Suprapubic skin (tissue), 4 donors: ENCODE results near the gene ACOT2.

Experiments used
- POLR2A ChIP-seq, 2 donors: fragments of 450-650 bp; IDR thresholded peaks; one replicate each; pipeline ENCODE4 v1.6.1; 2017; ENCODE audit warnings: antibody characterized with exemption in 2 of 2, mild to moderate bottlenecking in 2 of 2, moderate library complexity in 2 of 2
- POLR2AphosphoS5 ChIP-seq, 3 donors: sonication (generic); formaldehyde crosslinking; IDR thresholded peaks; one replicate each; pipeline ENCODE4 v1.6.1; 2017; ENCODE audit warnings: antibody characterized with exemption in 3 of 3
- TF ChIP-seq, protein P1 (sequence below), 2 donors: fragments of 200-600 bp in 1 of 2; fragments of 450-650 bp in 1 of 2; sonication (generic) in 1 of 2; IDR thresholded peaks; one replicate each; pipeline ENCODE4 v1.5.1; 2016 to 2019; ENCODE audit warnings: antibody characterized with exemption in 2 of 2, mild to moderate bottlenecking in 1 of 2, moderate library complexity in 1 of 2

DNA sequence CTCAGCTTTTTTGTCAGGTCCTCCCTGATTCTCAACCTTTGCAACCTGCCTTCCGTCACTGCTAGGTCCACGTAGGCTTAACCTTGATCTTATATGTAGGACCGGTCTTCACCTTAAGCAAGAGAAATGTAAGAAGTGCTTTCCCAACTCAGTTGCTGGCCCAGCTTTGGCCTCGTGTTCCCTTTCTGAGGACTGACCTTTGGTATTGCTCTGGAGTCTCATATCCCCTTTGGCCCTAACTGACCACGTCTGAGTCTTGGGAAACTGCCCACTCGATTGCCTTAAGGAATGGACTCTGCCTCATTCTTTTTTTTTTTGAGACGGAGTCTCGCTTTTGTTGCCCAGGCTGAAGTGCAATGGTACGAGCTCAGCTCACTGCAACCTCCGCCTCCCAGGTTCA lies 51.3 kb downstream of the ACOT2 start:
- TF ChIP-seq, protein P1, sequence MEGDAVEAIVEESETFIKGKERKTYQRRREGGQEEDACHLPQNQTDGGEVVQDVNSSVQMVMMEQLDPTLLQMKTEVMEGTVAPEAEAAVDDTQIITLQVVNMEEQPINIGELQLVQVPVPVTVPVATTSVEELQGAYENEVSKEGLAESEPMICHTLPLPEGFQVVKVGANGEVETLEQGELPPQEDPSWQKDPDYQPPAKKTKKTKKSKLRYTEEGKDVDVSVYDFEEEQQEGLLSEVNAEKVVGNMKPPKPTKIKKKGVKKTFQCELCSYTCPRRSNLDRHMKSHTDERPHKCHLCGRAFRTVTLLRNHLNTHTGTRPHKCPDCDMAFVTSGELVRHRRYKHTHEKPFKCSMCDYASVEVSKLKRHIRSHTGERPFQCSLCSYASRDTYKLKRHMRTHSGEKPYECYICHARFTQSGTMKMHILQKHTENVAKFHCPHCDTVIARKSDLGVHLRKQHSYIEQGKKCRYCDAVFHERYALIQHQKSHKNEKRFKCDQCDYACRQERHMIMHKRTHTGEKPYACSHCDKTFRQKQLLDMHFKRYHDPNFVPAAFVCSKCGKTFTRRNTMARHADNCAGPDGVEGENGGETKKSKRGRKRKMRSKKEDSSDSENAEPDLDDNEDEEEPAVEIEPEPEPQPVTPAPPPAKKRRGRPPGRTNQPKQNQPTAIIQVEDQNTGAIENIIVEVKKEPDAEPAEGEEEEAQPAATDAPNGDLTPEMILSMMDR (IDR thresholded peaks at IDR 0.05), result no peak
- TF ChIP-seq POLR2A (IDR thresholded peaks at IDR 0.05) (no peak), POLR2AphosphoS5 (IDR thresholded peaks at IDR 0.05) (no peak)
